Activated CD8-positive, alpha-beta memory T cell treated with anti-CD3 and anti-CD28 coated beads, Interleukin-2, amount 10 ng/mL, durations not matched to agents 7 days and 5 days (primary cell): ENCODE results near the gene UBTD1. TPM values are rescaled to one million over a fixed set of nuclear protein-coding genes. Genes with fewer than 3 reads are reported as not detected.
A peak's percentile ranks its signal among the peaks of the same experiment; 100 is the strongest.
"Not testable (repeated sequence)": the region's sequence is repeated elsewhere in the genome, so short reads cannot be mapped to it uniquely, and the experiment has no call there.

Source experiments
- ATAC-seq: fragments of 150-1000 bp; cut with Tn5 transposase; one replicate; pipeline ENCODE4 v1.10.0; 2021; ENCODE audit warnings: moderate library complexity
- CTCF ChIA-PET: fragments of 350-600 bp; sonication (Branson Sonifier 250); formaldehyde crosslinking; loops from one replicate; lab custom pipeline; 2021; ENCODE audit warnings: antibody characterized with exemption; lab: Charles Lee
- DNase-seq: peaks from one replicate; pipeline ENCODE4 v3.0.0-alpha.2; 2020
- H3K27ac Mint-ChIP-seq: one replicate; pipeline ENCODE4 v1.8.0; 2021; ENCODE audit warnings: mild to moderate bottlenecking, mixed read lengths
- H3K27me3 Mint-ChIP-seq: one replicate; pipeline ENCODE4 v1.8.0; 2021; ENCODE audit warnings: mixed read lengths
- H3K36me3 Mint-ChIP-seq: one replicate; pipeline ENCODE4 v1.8.0; 2021; ENCODE audit warnings: mild to moderate bottlenecking, mixed read lengths
- H3K4me1 Mint-ChIP-seq: one replicate; pipeline ENCODE4 v1.8.0; 2021; ENCODE audit warnings: mixed read lengths
- H3K4me3 Mint-ChIP-seq: one replicate; pipeline ENCODE4 v1.8.0; 2021; ENCODE audit warnings: mild to moderate bottlenecking, moderate library complexity, mixed read lengths
- H3K9me3 Mint-ChIP-seq: one replicate; pipeline ENCODE4 v1.8.0; 2022; ENCODE audit warnings: low read depth, mixed read lengths
- total RNA-seq, 2 experiments: library from RNA; stranded (reverse); gene quantifications; one replicate each; pipeline ENCODE4 v1.2.3, GENCODE V29; 2021

The UBTD1 gene
- total RNA-seq, 2 experiments from 2014 or later = 0.88 to 1.3 TPM

DNA sequence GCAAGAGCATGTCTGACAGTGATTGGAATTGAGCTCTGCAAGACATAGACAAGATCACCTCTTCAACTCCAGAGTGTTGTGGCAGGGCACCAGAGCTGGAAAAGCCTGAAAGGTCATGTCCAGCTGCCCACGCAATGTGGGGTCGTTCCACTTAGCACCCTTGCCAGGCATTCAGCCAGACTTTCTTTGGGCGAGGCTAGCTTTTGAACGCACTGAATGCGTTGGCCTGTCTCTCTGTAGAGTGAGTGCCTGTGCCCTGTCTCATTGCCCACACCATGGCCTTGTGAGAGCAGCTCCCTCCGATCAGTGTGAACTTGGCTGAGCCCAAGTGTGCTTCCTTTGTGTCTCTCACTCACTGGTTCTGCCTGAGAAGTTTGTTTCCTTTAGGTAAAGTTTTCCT is 23.3 kb downstream of the UBTD1 start:
- Mint-ChIP-seq H3K36me3 (no peaks in the 10 kb centered on the region), H3K27me3 (peaks cover 28% of the 10 kb centered on the region), H3K9me3 (no peaks in the 10 kb centered on the region), H3K4me1 (peaks cover 3% of the 10 kb centered on the region), H3K27ac (no peak overlapping the region), H3K4me3 (no peak overlapping the region)
- DNase-seq (no peak), ATAC-seq (no peak)
- CTCF ChIA-PET = interaction anchor here (1.0 to 3.7 kb wide), 4 partner anchors 13 to 115 kb away, joined by 3 to 11 read pairs (median 4); no protein-coding TSS in a partner anchor

DNA sequence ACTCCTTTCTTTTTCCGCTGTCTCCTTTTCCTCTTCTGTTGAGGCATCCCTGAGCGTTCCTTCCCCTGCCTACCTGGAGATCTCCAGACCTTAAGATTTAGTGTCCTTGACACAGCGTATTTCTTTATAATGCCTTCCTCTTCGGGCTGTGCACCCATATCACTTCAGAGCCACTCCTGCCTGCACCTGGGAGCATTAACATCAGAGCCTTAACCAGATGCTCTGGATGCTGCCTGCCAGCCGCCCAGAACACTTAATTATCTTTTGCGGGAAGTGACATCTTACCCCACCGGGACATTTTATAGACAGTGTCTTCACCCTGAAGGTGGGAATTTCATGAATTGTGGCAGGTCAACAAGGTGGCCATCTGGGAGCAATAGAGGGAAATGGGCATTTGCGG is 24.2 kb downstream of the UBTD1 start:
- no peaks in the 10 kb centered on the region for H3K36me3 Mint-ChIP-seq
- H3K4me3 Mint-ChIP-seq = no peak overlapping the region
- H3K4me1 Mint-ChIP-seq = peaks cover 3% of the 10 kb centered on the region
- CTCF ChIA-PET = interaction anchor here (1.4 to 3.7 kb wide), 2 partner anchors 12 to 116 kb away, joined by 3 to 11 read pairs; no protein-coding TSS in a partner anchor
- peaks cover 28% of the 10 kb centered on the region for H3K27me3 Mint-ChIP-seq
- H3K9me3 Mint-ChIP-seq = no peaks in the 10 kb centered on the region
- ATAC-seq (no peak), DNase-seq (no peak)
- no peak overlapping the region for H3K27ac Mint-ChIP-seq

DNA sequence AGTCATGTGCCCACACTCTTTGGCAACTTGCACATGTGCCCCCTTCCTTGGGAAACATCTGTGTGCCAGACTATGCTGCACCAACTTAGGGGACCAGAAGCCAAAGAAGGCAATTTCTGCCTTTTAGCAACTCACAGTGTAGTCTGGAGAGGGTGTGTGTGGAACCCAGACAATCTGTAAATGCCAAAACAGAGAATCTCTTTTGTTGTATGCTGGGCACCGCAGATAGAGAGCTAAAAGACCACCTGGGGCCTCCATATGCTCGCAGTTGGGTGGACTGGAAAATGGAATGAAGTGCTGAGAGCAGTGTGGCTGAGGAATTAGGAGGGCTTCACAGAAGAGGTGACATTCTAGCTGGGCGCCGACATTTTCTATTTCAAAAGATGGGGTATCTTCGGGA is 26.4 kb downstream of the UBTD1 start:
- Mint-ChIP-seq H3K27ac (no peak overlapping the region), H3K27me3 (peaks cover 21% of the 10 kb centered on the region), H3K4me1 (peaks cover 2% of the 10 kb centered on the region), H3K9me3 (no peaks in the 10 kb centered on the region), H3K36me3 (no peaks in the 10 kb centered on the region), H3K4me3 (no peak overlapping the region)
- ATAC-seq (no peak), DNase-seq (no peak)
- CTCF ChIA-PET = no interaction called here

DNA sequence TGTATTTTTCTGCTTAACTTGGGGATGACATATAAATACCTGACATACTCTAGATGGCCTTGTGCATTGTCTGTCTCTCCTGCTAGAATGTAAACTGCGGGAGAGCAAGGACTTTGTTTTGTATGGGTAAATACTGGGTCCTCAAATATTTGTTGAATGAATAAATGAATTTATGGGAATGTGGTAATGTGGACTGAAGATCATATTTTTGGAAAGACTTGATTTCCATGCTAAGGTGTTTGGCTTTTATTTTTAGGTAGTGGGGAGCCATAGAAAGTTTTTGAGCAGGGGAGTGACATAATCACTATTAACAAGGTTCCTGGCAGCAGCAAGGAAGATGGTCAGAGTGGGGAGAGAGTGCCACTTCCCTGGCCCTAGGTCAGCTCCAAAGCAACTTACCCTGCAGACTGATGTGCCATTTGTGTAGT is 27.0 kb downstream of the UBTD1 start:
- Mint-ChIP-seq H3K9me3 (no peaks in the 10 kb centered on the region), H3K36me3 (no peaks in the 10 kb centered on the region), H3K4me3 (no peak overlapping the region), H3K27me3 (peaks cover 15% of the 10 kb centered on the region), H3K4me1 (no peaks in the 10 kb centered on the region), H3K27ac (no peak overlapping the region)
- CTCF ChIA-PET = no interaction called here
- ATAC-seq = no peak
- DNase-seq = no peak

DNA sequence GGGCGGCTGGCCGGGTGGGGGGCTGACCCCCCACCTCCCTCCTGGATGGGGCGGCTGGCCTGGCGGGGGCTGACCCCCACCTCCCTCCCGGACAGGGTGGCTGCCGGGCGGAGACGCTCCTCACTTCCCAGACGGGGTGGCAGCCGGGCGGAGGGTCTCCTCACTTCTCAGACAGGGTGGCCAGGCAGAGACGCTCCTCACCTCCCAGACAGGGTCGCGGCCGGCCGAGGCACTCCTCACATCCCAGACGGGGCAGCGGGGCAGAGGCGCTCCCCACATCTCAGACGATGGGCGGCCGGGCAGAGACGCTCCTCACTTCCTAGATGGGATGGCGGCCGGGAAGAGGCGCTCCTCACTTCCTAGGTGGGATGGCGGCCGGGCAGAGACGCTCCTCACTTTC is 30.2 kb downstream of the UBTD1 start:
- H3K4me1 Mint-ChIP-seq, ATAC-seq: not testable (repeated sequence)

DNA sequence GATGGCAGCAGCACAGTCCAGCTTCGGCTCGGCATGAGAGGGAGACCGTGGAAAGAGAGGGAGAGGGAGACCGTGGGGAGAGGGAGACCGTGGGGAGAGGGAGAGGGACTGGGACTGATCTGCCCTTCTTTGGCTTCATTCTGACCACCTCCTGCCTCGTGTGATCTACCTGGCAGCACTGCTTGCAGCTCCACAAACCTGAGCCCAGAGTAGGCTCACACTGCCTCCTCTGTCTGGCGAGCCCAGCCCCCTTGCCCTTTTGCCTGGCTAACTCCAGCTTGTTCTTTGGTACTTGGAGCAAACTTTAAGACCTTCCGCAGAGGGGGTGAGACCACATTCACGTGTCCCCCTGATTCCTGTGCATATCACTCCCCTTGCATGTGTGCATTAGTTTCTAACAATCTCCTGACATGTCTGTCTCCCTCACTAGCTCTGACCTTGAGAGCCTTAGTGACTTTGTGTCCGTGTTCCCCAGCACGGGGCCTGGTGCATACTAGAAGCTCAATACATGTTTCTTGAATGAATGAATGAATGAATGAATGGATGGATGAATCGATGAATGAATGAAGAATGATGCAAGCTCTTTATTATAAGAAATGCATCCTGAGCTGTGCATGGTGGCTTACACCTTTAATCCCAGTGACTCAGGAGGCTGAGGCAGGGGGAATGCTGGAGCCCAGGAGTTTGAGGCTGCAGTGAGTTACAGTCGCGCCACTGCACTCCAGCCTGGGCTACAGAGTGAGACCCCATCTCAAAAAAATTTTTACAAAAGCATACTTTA is 31.2 kb downstream of the UBTD1 start:
- H3K27me3 Mint-ChIP-seq = peaks cover 3% of the 10 kb centered on the region
- no peaks in the 10 kb centered on the region for H3K36me3 Mint-ChIP-seq
- ATAC-seq = no peak
- no peaks in the 10 kb centered on the region for H3K4me1 Mint-ChIP-seq
- no peaks in the 10 kb centered on the region for H3K9me3 Mint-ChIP-seq
- CTCF ChIA-PET = no interaction called here
- H3K27ac Mint-ChIP-seq = no peak overlapping the region
- no peak overlapping the region for H3K4me3 Mint-ChIP-seq
- DNase-seq = no peak

More for the DNA sequence above, 30.2 kb downstream of the UBTD1 start:
- CTCF ChIA-PET, H3K27me3 Mint-ChIP-seq, H3K27ac Mint-ChIP-seq, H3K4me3 Mint-ChIP-seq, H3K9me3 Mint-ChIP-seq, H3K36me3 Mint-ChIP-seq, DNase-seq: not testable (repeated sequence)

DNA sequence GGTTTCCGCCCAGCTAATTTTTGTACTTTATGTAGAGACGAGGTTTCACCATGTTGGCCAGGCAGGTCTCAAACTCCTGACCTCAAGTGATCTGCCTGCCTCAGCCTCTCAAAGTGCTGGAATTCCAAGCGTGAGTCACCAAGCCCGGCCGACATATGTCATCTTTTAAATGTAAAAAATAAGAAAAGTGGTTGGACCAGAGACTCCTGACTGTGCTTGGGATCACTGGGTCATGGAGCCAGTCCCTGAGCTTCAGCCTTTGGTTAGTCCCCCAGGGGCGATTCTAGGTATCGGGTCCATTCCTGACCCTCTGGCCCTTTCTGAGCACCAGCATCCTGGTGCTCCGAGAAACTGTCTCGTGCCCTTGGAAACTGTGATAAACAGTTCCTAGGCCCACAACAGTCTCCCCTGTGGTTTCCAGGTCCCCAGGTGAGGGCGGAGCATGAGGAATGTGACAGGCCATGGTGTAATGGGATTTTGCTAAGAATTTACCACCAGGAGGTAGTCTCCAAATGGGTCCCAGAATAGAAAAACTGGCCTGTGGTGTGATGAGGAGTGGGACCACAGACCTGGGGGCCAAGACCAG is 32.8 kb downstream of the UBTD1 start:
- Mint-ChIP-seq H3K27me3 (no peaks in the 10 kb centered on the region), H3K4me1 (no peaks in the 10 kb centered on the region), H3K27ac (no peak overlapping the region), H3K36me3 (no peaks in the 10 kb centered on the region), H3K9me3 (no peaks in the 10 kb centered on the region), H3K4me3 (no peak overlapping the region)
- ATAC-seq (no peak), DNase-seq (no peak)
- CTCF ChIA-PET = interaction anchor here (0.8 kb wide), 1 partner anchor 22 kb away, joined by 6 read pairs; no protein-coding TSS in a partner anchor

DNA sequence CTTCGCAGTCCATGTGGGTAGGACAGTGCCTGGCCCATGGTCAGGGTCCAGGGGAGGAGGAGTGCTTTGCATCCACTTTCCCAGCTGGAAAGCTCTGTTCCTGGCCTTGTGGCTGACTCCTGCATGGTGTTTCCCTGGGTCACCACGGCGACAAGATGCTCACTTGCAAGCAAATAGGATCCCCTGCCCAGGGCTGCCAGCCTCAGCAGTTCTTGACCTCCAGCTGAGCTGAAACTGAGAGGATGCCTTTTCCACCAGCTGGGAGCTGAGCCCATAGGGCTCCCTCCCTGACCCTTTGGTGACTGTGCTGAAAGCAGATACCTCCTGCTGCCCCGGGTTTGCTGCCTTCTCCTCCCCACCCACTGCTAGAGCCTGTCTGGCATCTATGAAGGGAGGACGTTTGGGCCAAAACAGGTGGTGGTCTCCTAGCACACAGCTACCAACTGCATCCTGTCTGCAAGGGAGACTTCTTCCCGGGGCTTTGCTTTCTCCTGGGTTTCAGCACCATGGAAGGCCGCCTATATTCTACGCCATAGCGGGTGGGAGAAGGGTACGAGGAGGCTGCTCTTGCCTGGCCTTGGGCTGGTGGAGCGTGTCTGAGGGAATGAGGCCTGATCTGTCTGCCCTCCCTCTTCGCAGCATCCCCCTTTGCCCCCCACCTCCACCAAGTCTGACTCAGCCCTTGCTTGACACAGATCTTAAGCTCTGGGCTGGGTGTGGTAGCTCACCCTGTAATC is 34.4 kb downstream of the UBTD1 start:
- no peaks in the 10 kb centered on the region for H3K27me3 Mint-ChIP-seq
- no peaks in the 10 kb centered on the region for H3K36me3 Mint-ChIP-seq
- no peak overlapping the region for H3K4me3 Mint-ChIP-seq
- no peak for ATAC-seq
- no peak overlapping the region for H3K27ac Mint-ChIP-seq
- DNase-seq = no peak
- no peaks in the 10 kb centered on the region for H3K4me1 Mint-ChIP-seq
- CTCF ChIA-PET = interaction anchor here (0.6 to 4.0 kb wide), 5 partner anchors 9 to 828 kb away, joined by 3 to 35 read pairs (median 7); no protein-coding TSS in a partner anchor
- no peaks in the 10 kb centered on the region for H3K9me3 Mint-ChIP-seq

DNA sequence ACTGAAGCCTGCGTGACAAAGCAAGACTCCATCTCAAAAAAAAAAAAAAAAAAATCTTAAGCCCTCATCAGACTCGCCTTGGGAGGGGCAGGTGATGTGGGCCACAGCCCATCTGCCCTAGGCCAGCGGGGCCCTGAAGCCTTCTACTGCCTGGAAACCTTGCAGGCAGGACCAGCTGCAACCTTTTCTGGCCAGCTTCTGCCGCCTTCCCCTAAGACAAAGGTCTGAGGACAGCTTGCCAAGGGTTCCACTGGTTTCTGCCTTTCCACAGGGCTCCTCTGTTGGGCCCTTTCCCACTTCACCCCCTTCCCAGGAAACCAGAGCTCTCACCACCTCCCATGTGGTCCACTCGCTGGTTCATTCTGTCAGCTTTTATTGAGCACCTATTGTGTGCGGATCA is 35.2 kb downstream of the UBTD1 start:
- H3K36me3 Mint-ChIP-seq = no peaks in the 10 kb centered on the region
- no peaks in the 10 kb centered on the region for H3K27me3 Mint-ChIP-seq
- no peak overlapping the region for H3K4me3 Mint-ChIP-seq
- ATAC-seq (no peak), DNase-seq (no peak)
- no peak overlapping the region for H3K27ac Mint-ChIP-seq
- CTCF ChIA-PET = interaction anchor here (0.6 to 4.0 kb wide), 10 partner anchors 8 to 829 kb away, joined by 3 to 35 read pairs (median 6); no protein-coding TSS in a partner anchor
- no peaks in the 10 kb centered on the region for H3K9me3 Mint-ChIP-seq
- no peaks in the 10 kb centered on the region for H3K4me1 Mint-ChIP-seq

DNA sequence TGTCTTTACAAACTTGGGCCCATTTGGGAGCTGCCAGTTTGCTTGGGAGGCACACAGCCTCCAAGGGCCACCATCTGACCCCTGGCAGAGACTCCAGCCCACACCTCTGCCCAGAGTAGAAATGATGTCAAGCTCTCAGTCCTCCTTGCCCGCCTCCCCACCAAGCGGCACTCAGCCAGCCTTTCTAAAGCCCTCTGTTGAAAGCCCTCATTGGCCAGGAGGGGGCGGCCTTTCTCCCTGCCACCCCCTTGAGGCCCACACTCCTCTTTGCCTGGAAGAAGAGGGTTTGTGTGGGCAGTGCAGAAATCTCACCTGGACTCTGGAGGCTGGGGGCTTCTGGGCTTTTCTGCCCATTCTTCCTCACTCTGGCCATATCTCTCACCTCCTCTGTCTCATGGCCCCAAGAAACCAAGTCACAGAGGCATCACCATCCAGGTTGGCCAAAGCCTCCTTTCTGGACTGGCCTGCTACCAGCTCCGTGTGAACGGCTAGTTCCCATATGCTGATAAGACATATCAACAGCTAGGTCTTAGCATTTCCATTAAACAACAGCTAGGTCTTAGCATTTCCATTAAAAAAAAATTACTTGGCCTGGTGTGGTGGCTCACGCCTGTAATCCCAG is 36.1 kb downstream of the UBTD1 start:
- ATAC-seq = peak; percentile 73
- Mint-ChIP-seq H3K4me3 (no peak overlapping the region), H3K36me3 (no peaks in the 10 kb centered on the region)

DNA sequence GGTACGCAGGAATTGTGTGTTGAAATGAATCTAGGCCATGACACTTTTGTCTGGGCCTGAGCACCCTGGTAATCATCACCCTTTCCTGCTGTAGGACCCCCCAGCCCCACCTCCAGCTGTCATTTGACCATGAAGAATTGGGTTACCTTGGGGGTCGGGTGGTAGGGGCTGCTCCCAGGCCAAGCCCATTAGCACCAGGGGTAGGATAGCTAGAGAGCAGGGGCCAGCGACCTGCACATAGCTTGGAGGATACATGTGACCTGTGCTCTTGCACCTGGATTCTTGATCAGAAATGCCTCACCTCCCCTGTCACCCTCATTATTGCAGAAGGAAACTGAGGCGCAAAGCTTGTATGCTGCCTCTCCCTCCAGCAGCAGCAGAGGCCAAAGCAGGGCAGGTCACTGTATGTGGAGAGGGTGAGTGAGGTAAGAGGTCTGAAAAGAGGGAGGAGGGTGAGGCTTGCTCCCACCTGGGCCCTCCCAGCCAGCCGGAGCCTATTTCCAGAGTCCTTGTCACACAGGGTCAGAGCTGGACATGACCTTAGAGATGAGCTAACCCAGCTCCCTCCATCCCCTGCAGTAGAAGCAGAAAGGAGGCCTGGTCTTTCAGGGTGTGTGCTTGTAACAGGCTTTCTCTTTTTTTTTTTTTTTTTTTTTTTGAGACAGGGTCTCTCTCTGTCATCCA is 38.6 kb downstream of the UBTD1 start:
- Mint-ChIP-seq H3K27me3 (no peaks in the 10 kb centered on the region), H3K4me1 (peaks cover 5% of the 10 kb centered on the region), H3K27ac (no peak overlapping the region), H3K4me3 (no peak overlapping the region), H3K36me3 (no peaks in the 10 kb centered on the region), H3K9me3 (no peaks in the 10 kb centered on the region)
- CTCF ChIA-PET = no interaction called here
- DNase-seq = no peak
- ATAC-seq = no peak

More for the DNA sequence above, 36.1 kb downstream of the UBTD1 start:
- H3K27ac Mint-ChIP-seq = no peak overlapping the region
- no peaks in the 10 kb centered on the region for H3K4me1 Mint-ChIP-seq
- CTCF ChIA-PET = interaction anchor here (1.0 to 4.0 kb wide), 10 partner anchors 12 to 301 kb away, joined by 3 to 35 read pairs (median 4); no protein-coding TSS in a partner anchor
- no peaks in the 10 kb centered on the region for H3K9me3 Mint-ChIP-seq
- H3K27me3 Mint-ChIP-seq = no peaks in the 10 kb centered on the region
- peak; percentile 52 for DNase-seq

DNA sequence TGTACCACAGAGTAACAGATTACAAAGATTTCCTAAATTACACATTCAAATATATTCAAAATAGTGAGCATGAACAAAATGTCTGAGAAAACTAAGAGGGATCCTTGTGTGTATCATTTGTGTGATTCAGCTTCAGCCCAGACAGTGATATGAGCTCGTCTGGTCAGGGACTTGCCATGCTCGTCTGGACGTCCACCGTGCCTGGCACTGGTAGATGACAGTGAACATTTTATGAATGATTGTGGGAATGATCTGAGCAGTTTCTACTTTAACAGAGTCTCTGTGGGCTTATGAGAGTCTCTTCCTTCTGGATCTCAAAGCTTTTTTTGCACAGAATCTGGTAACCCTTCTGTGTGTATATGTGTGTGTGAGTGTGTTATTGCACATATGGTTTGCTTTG is 39.7 kb downstream of the UBTD1 start:
- no peaks in the 10 kb centered on the region for H3K36me3 Mint-ChIP-seq
- H3K27ac Mint-ChIP-seq = no peak overlapping the region
- H3K9me3 Mint-ChIP-seq = no peaks in the 10 kb centered on the region
- no peaks in the 10 kb centered on the region for H3K27me3 Mint-ChIP-seq
- peaks cover 16% of the 10 kb centered on the region for H3K4me1 Mint-ChIP-seq
- ATAC-seq (no peak), DNase-seq (no peak)
- no peak overlapping the region for H3K4me3 Mint-ChIP-seq
- CTCF ChIA-PET = interaction anchor here (1.7 to 1.9 kb wide), 2 partner anchors 14 to 34 kb away, joined by 5 to 12 read pairs; no protein-coding TSS in a partner anchor
